Trophoblast cell (in vitro differentiated cells and primary cell): ENCODE data around the gene TTC39B.

ENCODE experiments used
- DNase-seq, 2 donors: peaks; one replicate each; pipeline ENCODE4 v3.0.0-alpha.2; 2016
- H2AFZ ChIP-seq: 2 replicates; pipeline ENCODE4 v1.6.1; 2013; ENCODE audit warnings: low read length, moderate library complexity, mild to moderate bottlenecking; ENCODE audit not compliant: insufficient read depth, poor library complexity
- H2AK5ac ChIP-seq: 2 replicates; pipeline ENCODE4 v1.6.1; 2013; ENCODE audit warnings: mild to moderate bottlenecking, low read length
- H2BK120ac ChIP-seq: 2 replicates; pipeline ENCODE4 v1.6.1; 2013; ENCODE audit warnings: low read length, mild to moderate bottlenecking, moderate library complexity; ENCODE audit not compliant: insufficient read depth, poor library complexity
- H2BK12ac ChIP-seq: 2 replicates; pipeline ENCODE4 v1.6.1; 2013; ENCODE audit warnings: mild to moderate bottlenecking, low read length, moderate library complexity
- H2BK5ac ChIP-seq: 2 replicates; pipeline ENCODE4 v1.6.1; 2013; ENCODE audit warnings: low read length, low read depth, moderate library complexity, mild to moderate bottlenecking; ENCODE audit not compliant: poor library complexity
- H3K14ac ChIP-seq: 2 replicates; pipeline ENCODE4 v1.6.1; 2013; ENCODE audit warnings: mild to moderate bottlenecking, low read length
- H3K18ac ChIP-seq: 2 replicates; pipeline ENCODE4 v1.6.1; 2013; ENCODE audit warnings: mild to moderate bottlenecking, low read length
- H3K23ac ChIP-seq: 2 replicates; pipeline ENCODE4 v1.6.1; 2013; ENCODE audit warnings: low read length
- H3K27ac ChIP-seq: 2 replicates; pipeline ENCODE4 v1.5.1; 2013; ENCODE audit warnings: low read depth, mild to moderate bottlenecking, inconsistent platforms, low read length, moderate library complexity
- H3K27me3 ChIP-seq: 2 replicates; pipeline ENCODE4 v1.6.1; 2013; ENCODE audit warnings: inconsistent platforms, mild to moderate bottlenecking, low read length, moderate library complexity; ENCODE audit not compliant: insufficient read depth
- H3K36me3 ChIP-seq, 2 experiments: 1 replicate in 1 of 2; 2 replicates in 1 of 2; pipeline ENCODE4 v1.6.1; 2013; ENCODE audit warnings: low read length in 2 of 2, mild to moderate bottlenecking in 2 of 2, moderate library complexity in 1 of 2; ENCODE audit not compliant: insufficient read depth in 2 of 2, control insufficient read depth in 1 of 2
- H3K4ac ChIP-seq: 2 replicates; pipeline ENCODE4 v1.6.1; 2013; ENCODE audit warnings: low read depth, mild to moderate bottlenecking, low read length, moderate library complexity
- H3K4me1 ChIP-seq, 2 experiments: 1 replicate in 1 of 2; 2 replicates in 1 of 2; pipeline ENCODE4 v1.6.1; 2013; ENCODE audit warnings: low read length in 2 of 2, mild to moderate bottlenecking in 2 of 2, moderate library complexity in 1 of 2; ENCODE audit not compliant: insufficient read depth in 2 of 2, control insufficient read depth in 1 of 2
- H3K4me2 ChIP-seq: 2 replicates; pipeline ENCODE4 v1.6.1; 2013; ENCODE audit warnings: inconsistent platforms, mild to moderate bottlenecking, low read length, moderate library complexity
- H3K4me3 ChIP-seq: 2 replicates; pipeline ENCODE4 v1.5.1; 2013; ENCODE audit warnings: mild to moderate bottlenecking, low read depth, low read length, inconsistent platforms
- H3K79me1 ChIP-seq: one replicate; pipeline ENCODE4 v1.6.1; 2013; ENCODE audit warnings: low read length
- H3K79me2 ChIP-seq: 2 replicates; pipeline ENCODE4 v1.6.1; 2013; ENCODE audit warnings: low read length, mild to moderate bottlenecking; ENCODE audit not compliant: control insufficient read depth, insufficient read depth, poor library complexity
- H3K9ac ChIP-seq: 2 replicates; pipeline ENCODE4 v1.6.1; 2013; ENCODE audit warnings: mild to moderate bottlenecking, low read length
- H3K9me3 ChIP-seq: 2 replicates; pipeline ENCODE4 v1.6.1; 2013; ENCODE audit warnings: low read depth, mild to moderate bottlenecking, control low read depth, inconsistent platforms, low read length; ENCODE audit not compliant: insufficient read depth
- H4K12ac ChIP-seq: 2 replicates; pipeline ENCODE4 v1.6.1; 2013; ENCODE audit warnings: low read depth, mild to moderate bottlenecking, low read length, moderate library complexity
- H4K8ac ChIP-seq: 2 replicates; pipeline ENCODE4 v1.6.1; 2013; ENCODE audit warnings: low read depth, mild to moderate bottlenecking, low read length, moderate library complexity
- H4K91ac ChIP-seq: one replicate; pipeline ENCODE4 v1.6.1; 2013; ENCODE audit warnings: low read depth, mild to moderate bottlenecking, low read length, moderate library complexity
- WGBS: extraction: QIAGEN DNeasy Blood & Tissue Kit; methylation state at CpG from one replicate; pipeline ENCODE4 v1.1.7; 2013; ENCODE audit warnings: missing lambda C conversion rate; ENCODE audit not compliant: insufficient read length, insufficient coverage; ENCODE audit errors: extremely low coverage; 5-methylcytosine and 5-hydroxymethylcytosine counted together

The TTC39B gene

DNA sequence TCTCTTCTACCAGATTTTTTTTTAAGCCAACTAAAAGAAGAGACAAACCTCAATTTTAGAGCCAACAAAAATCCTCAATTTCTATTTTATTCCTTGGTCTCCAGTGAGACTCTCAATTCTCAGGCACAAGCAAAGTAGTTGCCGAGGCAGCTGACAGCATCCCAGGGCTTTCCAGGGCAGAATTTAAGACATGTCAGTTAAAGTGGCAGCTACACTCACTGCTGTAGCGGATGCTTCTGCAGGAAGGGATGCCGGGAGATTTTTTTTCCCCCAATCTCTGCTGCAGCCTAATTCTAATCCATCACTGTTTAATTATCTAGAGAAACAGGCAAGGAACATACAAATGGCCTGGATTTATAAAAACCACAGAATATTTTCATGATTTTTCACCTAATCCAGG lies 57.0 kb downstream of the TTC39B start:
- Histone ChIP-seq H3K27me3 (no peaks in the 10 kb centered on the region), H3K23ac (no peak overlapping the region), H3K4ac (no peak overlapping the region), H3K79me1 (no peaks in the 10 kb centered on the region), H2AK5ac (no peak overlapping the region), H4K91ac (no peak overlapping the region), H2BK12ac (no peak overlapping the region), H2BK5ac (no peak overlapping the region), H2BK120ac (no peak overlapping the region), H4K8ac (no peak overlapping the region), H3K4me3 (no peak overlapping the region), H3K4me2 (no peak overlapping the region), H3K36me3 (no peaks in the 10 kb centered on the region), H3K9me3 (no peaks in the 10 kb centered on the region), H3K14ac (no peak overlapping the region), H4K12ac (no peak overlapping the region), H3K18ac (no peak overlapping the region), H2AFZ (no peak overlapping the region), H3K9ac (no peak overlapping the region), H3K79me2 (no peaks in the 10 kb centered on the region), H3K27ac (no peak overlapping the region), H3K4me1 (no peaks in the 10 kb centered on the region)
- DNase-seq, result no peak
- no CpG with 5 or more reads among the region's 3 CpGs for WGBS

DNA sequence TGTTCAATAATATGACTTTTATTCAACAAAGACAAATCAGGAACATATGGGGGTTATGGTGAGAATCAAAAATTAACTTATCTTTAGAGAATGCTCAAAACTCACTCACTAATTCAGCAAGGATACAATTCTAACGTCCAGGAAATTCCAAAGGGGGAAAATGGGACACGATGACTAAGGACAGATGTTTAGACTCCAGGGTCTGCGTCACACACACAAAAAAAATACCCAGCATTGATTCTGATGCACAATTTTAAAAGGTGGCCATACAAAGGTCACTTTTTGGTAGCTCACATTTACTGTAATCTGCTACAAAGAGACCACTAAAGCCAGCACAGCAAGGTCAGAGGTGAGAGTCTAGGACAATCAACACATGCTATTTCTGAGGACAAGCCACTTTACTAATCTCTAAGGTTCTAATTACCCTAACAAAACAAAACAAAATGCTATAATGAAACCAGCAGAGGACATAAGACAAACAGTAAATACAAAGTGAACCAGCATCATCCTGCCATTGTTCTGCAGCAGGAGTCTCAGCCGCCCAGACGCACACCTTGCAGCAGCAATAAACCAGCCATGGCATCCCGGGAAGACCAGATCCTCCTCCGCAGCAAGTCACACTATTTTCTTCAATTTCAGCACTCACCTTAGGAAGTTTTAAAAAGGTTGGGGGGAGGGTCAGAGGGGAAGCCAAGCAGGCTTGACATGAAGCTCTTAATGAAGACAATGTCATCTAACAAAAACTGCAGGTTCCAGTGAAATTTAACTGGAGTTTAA lies 57.8 kb downstream of the TTC39B start:
- no peak overlapping the region for H2BK5ac ChIP-seq

GRCh38 chr9:15248621-15249020 lies 58.4 kb downstream of the TTC39B start:
- H2BK120ac ChIP-seq, result no peak overlapping the region
- WGBS, result no CpG with 5 or more reads among the region's 2 CpGs
- H3K27ac ChIP-seq, result no peak overlapping the region
- no peak overlapping the region for H3K4ac ChIP-seq
- no peak overlapping the region for H3K14ac ChIP-seq
- H3K4me1 ChIP-seq, result no peaks in the 10 kb centered on the region
- no peak overlapping the region for H4K8ac ChIP-seq
- no peaks in the 10 kb centered on the region for H3K36me3 ChIP-seq
- H3K79me2 ChIP-seq, result no peaks in the 10 kb centered on the region
- no peak overlapping the region for H2BK12ac ChIP-seq
- H3K23ac ChIP-seq, result no peak overlapping the region
- no peak for DNase-seq
- no peak overlapping the region for H2BK5ac ChIP-seq
- no peaks in the 10 kb centered on the region for H3K27me3 ChIP-seq
- no peak overlapping the region for H2AFZ ChIP-seq
- no peak overlapping the region for H4K12ac ChIP-seq
- H4K91ac ChIP-seq, result no peak overlapping the region
- H3K79me1 ChIP-seq, result no peaks in the 10 kb centered on the region
- no peak overlapping the region for H3K4me2 ChIP-seq
- H3K18ac ChIP-seq, result no peak overlapping the region
- no peak overlapping the region for H3K4me3 ChIP-seq
- H3K9me3 ChIP-seq, result no peaks in the 10 kb centered on the region
- no peak overlapping the region for H3K9ac ChIP-seq
- no peak overlapping the region for H2AK5ac ChIP-seq

More for the DNA sequence above, 57.8 kb downstream of the TTC39B start:
- no peak for DNase-seq
- Histone ChIP-seq H3K27me3 (no peaks in the 10 kb centered on the region), H3K27ac (no peak overlapping the region), H3K4me2 (no peak overlapping the region), H2BK120ac (no peak overlapping the region), H3K9me3 (no peaks in the 10 kb centered on the region), H3K79me2 (no peaks in the 10 kb centered on the region), H3K36me3 (no peaks in the 10 kb centered on the region), H3K9ac (no peak overlapping the region), H2AFZ (no peak overlapping the region), H3K18ac (no peak overlapping the region), H3K23ac (no peak overlapping the region), H3K79me1 (no peaks in the 10 kb centered on the region), H3K14ac (no peak overlapping the region), H4K8ac (no peak overlapping the region), H2AK5ac (no peak overlapping the region), H3K4me1 (no peaks in the 10 kb centered on the region), H4K91ac (no peak overlapping the region), H4K12ac (no peak overlapping the region), H2BK12ac (no peak overlapping the region), H3K4me3 (no peak overlapping the region), H3K4ac (no peak overlapping the region)
- no CpG with 5 or more reads among the region's 7 CpGs for WGBS

DNA sequence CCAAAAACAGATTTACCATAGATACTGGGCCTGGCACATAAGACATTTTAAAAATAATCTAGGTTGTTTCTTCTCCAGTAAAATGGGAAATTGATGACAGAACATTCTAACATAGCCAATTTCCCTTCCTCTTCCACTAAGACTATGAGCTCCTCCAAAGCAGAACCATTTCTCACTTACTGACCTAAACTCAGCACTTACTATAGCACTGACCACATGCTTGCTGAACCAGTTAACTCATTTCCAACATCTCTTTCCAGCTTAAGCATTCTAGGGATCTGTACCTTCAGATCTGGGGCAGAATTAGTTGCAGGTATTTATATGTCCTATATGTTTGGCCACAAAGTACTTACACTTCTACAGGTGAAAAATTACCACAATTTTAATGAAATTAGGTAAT lies 58.9 kb downstream of the TTC39B start:
- Histone ChIP-seq H3K79me2 (no peaks in the 10 kb centered on the region), H4K8ac (no peak overlapping the region), H3K14ac (no peak overlapping the region), H3K23ac (no peak overlapping the region), H3K27me3 (no peaks in the 10 kb centered on the region), H4K91ac (no peak overlapping the region), H2AFZ (no peak overlapping the region), H3K79me1 (no peaks in the 10 kb centered on the region), H3K4me1 (no peaks in the 10 kb centered on the region), H3K4ac (no peak overlapping the region), H2BK5ac (no peak overlapping the region), H4K12ac (no peak overlapping the region), H2AK5ac (no peak overlapping the region), H3K36me3 (no peaks in the 10 kb centered on the region), H3K4me2 (no peak overlapping the region), H3K9ac (no peak overlapping the region), H2BK120ac (no peak overlapping the region), H3K4me3 (no peak overlapping the region), H2BK12ac (no peak overlapping the region), H3K18ac (no peak overlapping the region), H3K9me3 (no peaks in the 10 kb centered on the region), H3K27ac (no peak overlapping the region)
- DNase-seq, result no peak
